Natural killer cell (primary cell): ENCODE measurements around the gene PIGT. TPM values are rescaled to one million over a fixed set of nuclear protein-coding genes. Genes with fewer than 3 reads are reported as not detected.

ENCODE experiments used
- ATAC-seq, 3 donors: fragments of 150-1000 bp in 2 of 3; fragments of 200-7000 bp in 1 of 3; cut with Tn5 transposase; 1 replicate in 1 of 3; 2 replicates in 2 of 3; pipeline ENCODE4 v1.10.0; 2021; ENCODE audit warnings: mild to moderate bottlenecking in 2 of 3, moderate library complexity in 2 of 3
- DNase-seq, 2 donors: peaks; one replicate each; pipeline versions ENCODE4 v3.0.0 to v3.0.0-alpha.2; 2013 to 2021; ENCODE audit warnings: mixed read lengths in 1 of 2
- H3K27ac ChIP-seq: one replicate; pipeline ENCODE4 v1.5.1; 2013; ENCODE audit warnings: mild to moderate bottlenecking, low read length
- H3K27me3 ChIP-seq: one replicate; pipeline ENCODE4 v1.6.1; 2013; ENCODE audit warnings: low read length; ENCODE audit not compliant: control insufficient read depth, insufficient read depth
- H3K36me3 ChIP-seq: one replicate; pipeline ENCODE4 v1.6.1; 2013; ENCODE audit warnings: low read length; ENCODE audit not compliant: control insufficient read depth, insufficient read depth
- H3K4me1 ChIP-seq: one replicate; pipeline ENCODE4 v1.6.1; 2013; ENCODE audit warnings: low read length; ENCODE audit not compliant: control insufficient read depth, insufficient read depth
- H3K4me3 ChIP-seq: one replicate; pipeline ENCODE4 v1.5.1; 2013; ENCODE audit warnings: low read length
- H3K9me3 ChIP-seq: one replicate; pipeline ENCODE4 v1.6.1; 2013; ENCODE audit warnings: low read length; ENCODE audit not compliant: control insufficient read depth, insufficient read depth
- H3K27ac Mint-ChIP-seq, 2 donors: one replicate each; pipeline ENCODE4 v1.8.0; 2022; ENCODE audit warnings: mild to moderate bottlenecking in 2 of 2, mixed read lengths in 2 of 2, moderate library complexity in 1 of 2
- H3K27me3 Mint-ChIP-seq, 2 donors: one replicate each; pipeline ENCODE4 v1.8.0; 2022; ENCODE audit warnings: low read depth in 2 of 2, mixed read lengths in 2 of 2
- H3K36me3 Mint-ChIP-seq: one replicate; pipeline ENCODE4 v1.8.0; 2022; ENCODE audit warnings: mixed read lengths
- H3K4me1 Mint-ChIP-seq, 2 donors: one replicate each; pipeline ENCODE4 v1.8.0; 2022; ENCODE audit warnings: mixed read lengths in 2 of 2
- H3K4me3 Mint-ChIP-seq: one replicate; pipeline ENCODE4 v1.8.0; 2022; ENCODE audit warnings: mild to moderate bottlenecking, moderate library complexity, mixed read lengths
- H3K9me3 Mint-ChIP-seq, 2 donors: one replicate each; pipeline ENCODE4 v1.8.0; 2022; ENCODE audit warnings: mixed read lengths in 2 of 2
- CTCF ChIP-seq: fragments of 200-600 bp; IDR thresholded peaks from one replicate; pipeline ENCODE4 v1.8.0; 2022; ENCODE audit warnings: antibody characterized with exemption
- WGBS: methylation state at CpG from one replicate; pipeline ENCODE4 v1.1.7; 2013; ENCODE audit warnings: missing lambda C conversion rate; ENCODE audit not compliant: insufficient coverage; 5-methylcytosine and 5-hydroxymethylcytosine counted together
- intact Hi-C: fragments of 100-400 bp; cut with micrococcal nuclease; formaldehyde crosslinking; loops from one replicate; pipeline ENCODE4 v1.14.2; 2022
- total RNA-seq, 4 donors: library from RNA; stranded (reverse); fragments of 120-200 nt in 1 of 4; gene quantifications; one replicate each; pipeline versions ENCODE4 v1.2.3 to v1.2.4, GENCODE V29; 2013 to 2022

PIGT gene
- total RNA-seq, 3 donors from 2014 or later (not counting 1 experiment from before 2014, with no cell fraction given) = 173 to 190 (median 187) TPM

- intact Hi-C loops = no loop called here
- DNase-seq = no peak
- no peaks in the 10 kb centered on the region for H3K27me3 ChIP-seq
- H3K9me3 ChIP-seq = no peaks in the 10 kb centered on the region
- H3K36me3 ChIP-seq = no peaks in the 10 kb centered on the region
- Mint-ChIP-seq H3K4me3 (no peak overlapping the region), H3K27me3 (no peaks in the 10 kb centered on the region), H3K27ac (no peak overlapping the region), H3K36me3 (peaks cover 6% of the 10 kb centered on the region), H3K4me1 (peaks cover 4 to 7% of the 10 kb centered on the region in 2 donors), H3K9me3 (no peaks in the 10 kb centered on the region)
- ATAC-seq = no peak
- H3K4me1 ChIP-seq = no peaks in the 10 kb centered on the region
- H3K4me3 ChIP-seq = no peak overlapping the region
- TF ChIP-seq CTCF = no peak
- 94% methylated on average over 21 of the region's 21 CpGs for WGBS
- no peak overlapping the region for H3K27ac ChIP-seq
Measured at GRCh38 chr20:45394221-45395113, 21.5 kb upstream of the PIGT start.

GRCh38 chr20:45395114-45395415, 20.9 kb upstream of the PIGT start:
- H3K36me3 Mint-ChIP-seq = peaks cover 6% of the 10 kb centered on the region
- no peak overlapping the region for H3K4me3 ChIP-seq
- H3K9me3 Mint-ChIP-seq = no peaks in the 10 kb centered on the region
- ATAC-seq (no peak), DNase-seq (no peak)
- no peak overlapping the region for H3K27ac ChIP-seq
- no peaks in the 10 kb centered on the region for H3K27me3 Mint-ChIP-seq
- peaks cover 4 to 7% of the 10 kb centered on the region in 2 donors for H3K4me1 Mint-ChIP-seq
- no peak overlapping the region for H3K27ac Mint-ChIP-seq
- H3K27me3 ChIP-seq = no peaks in the 10 kb centered on the region
- intact Hi-C loops = no loop called here
- H3K4me3 Mint-ChIP-seq = no peak overlapping the region
- no peak for TF ChIP-seq CTCF
- H3K4me1 ChIP-seq = no peaks in the 10 kb centered on the region
- H3K36me3 ChIP-seq = no peaks in the 10 kb centered on the region
- WGBS = 96% methylated on average over 7 of the region's 7 CpGs
- no peaks in the 10 kb centered on the region for H3K9me3 ChIP-seq

GRCh38 chr20:45399018-45399417, 16.9 kb upstream of the PIGT start:
- Mint-ChIP-seq H3K4me3 (no peak overlapping the region), H3K9me3 (no peaks in the 10 kb centered on the region), H3K4me1 (no peaks in the 10 kb centered on the region), H3K27me3 (peaks cover 0 to 3% of the 10 kb centered on the region in 2 donors), H3K27ac (no peak overlapping the region), H3K36me3 (no peaks in the 10 kb centered on the region)
- no CpG with 5 or more reads among the region's 1 CpG for WGBS
- TF ChIP-seq CTCF = no peak
- DNase-seq = no peak
- H3K27ac ChIP-seq = no peak overlapping the region
- peaks cover 2% of the 10 kb centered on the region for H3K36me3 ChIP-seq
- no peaks in the 10 kb centered on the region for H3K27me3 ChIP-seq
- H3K9me3 ChIP-seq = peaks cover 11% of the 10 kb centered on the region
- intact Hi-C loops = no loop called here
- H3K4me1 ChIP-seq = no peaks in the 10 kb centered on the region
- ATAC-seq = no peak
- no peak overlapping the region for H3K4me3 ChIP-seq
